SHP77 (cell line): ENCODE measurements around the gene MYOM1.

Source experiments
- DNase-seq, 2 experiments: peaks; one replicate each; lab custom pipeline; 2025; lab: John Stamatoyannopoulos, UW

MYOM1 gene

DNA sequence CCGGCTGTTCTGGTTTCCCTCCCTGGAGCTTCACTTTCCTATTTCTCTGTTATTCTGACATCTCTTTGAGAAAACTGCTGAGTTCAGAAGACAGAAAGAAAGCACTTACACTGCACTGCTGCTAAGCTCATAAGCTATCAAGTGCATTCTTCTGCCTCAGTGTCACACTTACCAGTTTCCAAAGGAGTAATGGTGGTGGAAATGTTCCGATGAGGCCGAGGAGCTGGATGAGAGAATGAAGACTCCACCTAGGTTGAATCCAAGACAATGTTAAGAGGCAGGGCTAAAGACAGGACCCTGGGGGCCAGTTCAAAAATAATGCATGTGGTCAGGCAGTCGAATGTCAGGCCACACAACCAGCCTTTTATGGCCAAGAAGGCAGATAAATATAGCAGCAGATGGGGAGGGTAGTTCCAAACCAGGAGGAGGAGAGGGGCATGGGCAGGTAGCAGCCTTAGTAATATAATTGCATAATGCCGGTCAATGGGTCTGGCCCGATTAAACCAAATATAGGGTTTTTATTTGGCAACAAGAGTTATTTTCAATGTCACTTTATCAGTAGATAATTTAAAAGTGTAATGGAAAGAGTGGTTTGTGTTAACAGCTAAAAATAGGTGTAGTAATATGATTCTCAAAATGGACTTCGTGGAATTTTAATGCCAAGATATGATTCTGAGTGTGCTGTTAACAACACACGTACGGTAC, at the start of gene MYOM1:
MYOM1 (minus strand) TSS at position 338 of the 705 bp plus-strand sequence. CDS start 4,745 bp downstream, outside the sequence.
- DNase-seq: no peak

DNA sequence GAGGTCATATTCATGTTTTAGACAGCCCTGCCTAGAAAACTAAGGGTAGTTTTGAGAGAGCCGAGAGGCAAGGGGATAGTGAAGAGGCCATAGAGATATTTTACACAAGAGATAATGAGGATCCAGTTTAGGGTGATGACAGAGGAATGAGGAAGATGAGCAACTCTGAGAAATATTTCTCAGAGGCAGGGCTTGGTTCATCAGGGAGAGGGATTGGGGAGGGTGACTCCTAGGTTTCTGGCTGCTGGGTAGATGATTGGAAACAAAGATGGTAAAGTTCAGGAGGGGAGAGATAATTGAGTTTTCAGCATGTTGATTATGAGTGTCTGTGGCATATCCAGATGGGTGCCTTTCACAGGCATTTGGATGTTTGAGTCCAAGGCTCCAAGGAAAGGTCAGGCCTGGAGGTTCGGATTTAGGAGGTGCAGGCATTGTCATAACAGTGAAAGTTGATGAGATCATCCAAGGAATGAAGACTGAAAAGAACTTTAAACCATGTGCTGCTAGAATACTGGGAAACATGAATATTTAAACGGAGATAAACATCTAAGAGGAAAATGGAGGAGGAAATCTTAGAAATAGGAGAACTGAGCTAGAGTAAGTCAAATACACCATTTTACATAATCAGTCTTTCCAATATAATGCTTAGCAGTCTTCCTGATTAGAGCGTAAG, 49.6 kb upstream of the MYOM1 start:
- DNase-seq: no peak

DNA sequence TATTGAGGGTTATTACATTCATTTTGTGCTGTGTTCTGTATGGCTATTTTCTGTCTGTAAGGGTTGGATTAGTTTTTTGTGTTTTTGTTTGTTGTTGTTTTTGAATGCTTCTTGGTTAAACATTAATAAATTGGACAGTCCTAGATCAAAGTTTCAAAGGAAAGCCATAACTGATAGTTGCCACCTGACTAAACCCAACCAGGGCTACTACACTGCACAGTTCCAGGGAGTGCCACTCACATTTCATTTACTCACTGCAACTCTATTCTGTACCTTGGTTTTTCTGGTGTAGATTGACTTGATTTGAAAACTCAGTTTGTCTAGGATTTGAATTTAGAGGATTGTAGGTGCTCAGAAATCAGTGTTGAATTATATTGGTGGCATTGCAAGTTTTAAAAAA, 48.5 kb upstream of the MYOM1 start:
- no peak for DNase-seq

DNA sequence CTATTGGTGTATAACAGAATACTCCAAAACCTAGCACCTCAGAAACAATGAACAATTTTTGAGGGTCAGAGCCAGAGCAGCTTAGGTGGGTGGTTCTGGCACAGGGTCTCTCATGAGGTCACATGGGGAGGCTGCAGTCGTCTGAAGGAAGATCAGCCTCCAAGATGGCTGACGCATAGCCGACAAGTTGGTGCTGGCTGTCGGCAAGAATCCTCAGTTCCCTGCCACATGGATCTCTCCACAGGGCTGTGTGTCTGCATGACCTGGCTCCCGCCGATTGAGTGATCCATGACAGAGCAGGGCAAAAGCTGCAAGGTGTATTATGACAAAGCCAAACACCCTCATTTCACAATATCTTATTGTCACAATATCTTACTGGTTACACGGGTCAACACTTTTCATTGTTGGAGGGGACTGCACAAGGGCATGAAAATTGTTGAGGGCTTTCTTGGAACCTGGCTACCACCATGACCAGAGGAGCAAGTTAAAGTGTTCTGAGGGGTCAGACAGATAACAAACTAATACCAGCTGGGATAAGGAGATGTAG, 46.4 kb upstream of the MYOM1 start:
- no peak for DNase-seq

DNA sequence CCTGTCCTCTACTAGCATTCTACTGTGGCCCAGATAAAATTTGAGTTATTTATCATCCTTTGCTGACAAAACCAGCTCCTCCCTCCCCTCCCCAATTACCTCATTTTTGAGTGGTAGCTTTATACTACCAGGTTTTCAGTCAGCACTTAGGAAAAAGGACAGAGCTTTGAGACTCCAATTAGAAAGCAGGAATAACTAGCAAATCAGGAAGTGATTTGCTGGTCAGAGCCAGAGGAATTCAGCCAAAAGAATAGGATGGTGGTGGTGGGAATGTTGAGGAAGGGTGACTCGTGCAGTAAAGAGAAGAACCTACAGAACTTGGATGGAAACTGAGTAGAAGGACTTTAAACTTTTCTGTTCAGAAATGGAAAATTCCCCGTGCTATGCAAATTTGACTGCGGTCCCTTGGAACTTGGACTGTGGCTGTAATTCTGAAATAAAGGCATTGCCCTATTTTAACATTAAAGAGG, 45.8 kb upstream of the MYOM1 start:
- no peak for DNase-seq

DNA sequence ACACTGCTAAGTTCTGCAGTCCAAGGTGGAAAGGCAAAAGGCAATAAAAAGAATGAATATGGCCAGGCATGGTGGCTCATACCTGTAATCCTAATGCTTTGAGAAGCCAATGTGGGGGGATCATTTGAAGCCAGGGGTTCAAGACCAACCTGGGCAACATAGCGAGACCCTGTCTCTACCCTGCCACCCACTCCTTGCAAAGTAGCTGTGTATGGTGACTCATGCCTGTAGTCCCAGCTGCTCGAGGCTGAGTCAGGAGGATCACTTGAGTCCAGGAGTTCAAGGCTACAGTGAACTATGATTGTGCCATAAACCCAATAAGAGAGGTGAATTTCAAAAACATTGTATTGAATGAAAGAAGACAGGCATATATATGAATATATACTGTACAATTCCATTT, 44.6 kb upstream of the MYOM1 start:
- DNase-seq: no peak

DNA sequence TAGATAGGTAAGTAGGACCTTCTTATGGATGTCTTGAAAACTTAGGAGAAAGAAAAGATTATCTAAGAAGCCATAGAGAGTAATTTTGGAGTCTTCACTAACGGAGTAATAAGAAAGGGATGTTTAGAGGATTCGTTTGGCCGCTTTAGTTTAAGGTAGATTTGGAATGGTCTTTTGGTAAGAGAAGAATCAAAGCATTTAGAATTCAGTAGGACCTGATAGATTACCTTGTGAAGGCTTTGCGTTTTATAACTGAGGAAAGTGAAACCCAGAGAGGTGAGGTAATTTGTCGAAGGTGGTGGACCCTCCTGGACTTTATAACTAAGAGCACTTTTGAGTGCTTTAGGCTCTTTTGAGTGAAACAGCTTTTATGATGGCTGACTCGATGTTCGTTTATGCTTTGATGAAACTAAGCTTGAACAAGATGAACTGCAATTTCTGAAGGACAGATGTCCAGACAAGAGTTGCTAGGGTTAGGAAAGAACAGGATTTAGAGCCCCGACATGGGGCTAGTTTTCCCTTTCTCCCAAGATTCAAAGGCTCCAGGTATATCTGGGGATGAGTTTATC, 43.4 kb upstream of the MYOM1 start:
- no peak for DNase-seq

DNA sequence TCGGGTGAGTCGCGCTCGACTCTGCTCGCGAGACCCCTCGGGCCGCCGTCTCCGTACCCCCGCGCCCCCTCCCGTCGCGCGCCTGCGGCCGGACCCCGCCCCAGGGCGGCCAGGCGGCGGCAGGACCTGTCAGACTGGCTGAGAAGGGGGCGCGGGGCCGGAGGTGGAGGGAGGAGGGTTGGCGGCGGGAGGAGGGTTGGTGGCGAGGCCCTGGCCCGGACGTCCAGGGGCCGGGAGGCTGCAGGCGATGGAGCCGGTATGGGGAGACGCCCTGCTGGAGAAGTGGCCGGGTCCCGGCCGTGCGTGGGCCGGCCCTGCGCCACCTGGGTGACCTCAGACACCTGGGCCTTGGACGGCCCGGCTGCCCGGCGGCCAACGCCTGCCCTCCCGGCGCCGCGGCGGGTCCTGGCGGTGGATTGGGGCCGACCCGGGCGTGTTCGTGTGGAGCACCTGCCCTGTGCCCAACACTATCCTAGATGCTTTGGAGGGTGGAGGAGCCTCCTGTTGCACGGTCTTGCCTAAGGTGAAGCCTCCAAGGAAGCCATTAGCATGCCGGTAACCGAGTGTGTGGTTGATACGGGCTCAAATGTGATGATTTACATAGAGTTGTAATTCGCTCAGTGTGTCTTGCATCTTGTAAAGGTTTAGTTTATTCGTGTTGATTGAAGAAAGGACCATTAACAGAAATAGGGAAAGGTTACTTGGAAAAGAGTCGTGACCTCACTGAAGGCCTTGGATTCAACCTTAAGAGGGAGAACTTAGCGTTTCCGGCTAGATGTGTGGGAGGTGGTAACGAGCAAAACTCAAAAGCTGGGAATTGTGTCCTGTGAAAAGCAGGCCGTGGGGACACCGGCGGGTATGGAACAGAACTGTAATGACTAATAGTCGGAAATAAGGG, 42.7 kb upstream of the MYOM1 start:
- DNase-seq: no peak

DNA sequence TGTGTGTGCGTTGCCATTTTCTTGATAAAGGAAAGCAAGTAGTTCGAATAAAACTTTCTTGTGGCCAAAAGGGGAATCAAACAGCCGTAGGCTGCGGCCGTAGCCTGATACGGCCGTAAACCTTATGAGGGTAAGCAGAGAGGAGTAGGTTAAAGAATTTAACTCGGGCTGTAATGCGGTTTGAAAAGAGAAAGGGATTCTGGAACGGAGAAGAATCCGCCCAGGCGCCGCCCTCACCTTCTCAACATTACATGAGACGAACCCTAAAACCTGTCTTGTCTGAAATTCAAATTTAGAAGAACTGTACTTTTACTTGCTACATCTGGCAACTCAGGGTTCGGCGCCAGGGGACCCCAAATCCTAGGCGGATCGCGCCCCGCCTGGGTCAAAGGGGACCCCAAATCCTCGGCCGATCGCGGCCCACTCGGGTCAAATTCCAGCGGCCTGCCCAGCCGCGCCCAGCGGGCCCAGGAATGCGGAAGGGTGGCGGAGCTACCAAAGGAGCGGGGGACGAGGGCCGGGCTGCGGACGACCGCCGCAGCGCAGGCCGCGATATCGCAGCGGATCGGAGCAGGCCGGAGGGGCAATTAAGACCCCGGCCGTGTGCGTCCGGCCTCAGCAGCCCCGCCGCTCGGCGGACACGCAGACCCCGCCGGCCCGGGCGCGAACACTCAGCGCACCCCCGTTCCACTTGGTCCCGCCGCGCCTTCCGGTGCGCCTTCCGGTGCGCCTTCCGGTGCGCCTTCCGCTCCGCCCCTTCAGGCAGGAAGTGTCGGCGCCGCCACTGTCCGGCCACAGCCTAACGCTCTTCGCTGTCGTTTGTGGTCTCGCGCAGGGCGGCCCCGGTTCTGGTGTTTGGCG, 41.8 kb upstream of the MYOM1 start, which contains the start of gene MYL12B:
MYL12B (plus strand) TSS at position 761 of the 861 bp plus-strand sequence. CDS start 10,766 bp downstream, outside the sequence.
- DNase-seq: peak; percentile 48 to 67

DNA sequence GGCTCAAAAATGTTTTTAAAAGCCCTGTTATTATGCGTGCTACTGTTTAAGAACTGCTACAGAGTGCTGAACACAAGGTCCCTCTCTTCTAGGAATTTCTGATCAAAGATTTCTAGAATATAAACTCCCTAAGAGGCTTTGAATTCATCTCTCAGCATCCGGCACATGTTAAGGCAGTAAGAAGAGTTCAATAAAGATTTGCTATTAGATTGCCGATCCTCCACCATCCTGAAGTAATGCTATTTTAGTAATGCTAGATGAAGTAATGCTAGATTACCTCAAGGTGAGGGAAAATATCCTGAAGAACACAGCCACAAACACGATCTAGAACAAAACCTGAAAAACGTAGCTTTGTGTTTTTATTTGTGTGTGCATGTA, 41.2 kb upstream of the MYOM1 start:
- DNase-seq: no peak

DNA sequence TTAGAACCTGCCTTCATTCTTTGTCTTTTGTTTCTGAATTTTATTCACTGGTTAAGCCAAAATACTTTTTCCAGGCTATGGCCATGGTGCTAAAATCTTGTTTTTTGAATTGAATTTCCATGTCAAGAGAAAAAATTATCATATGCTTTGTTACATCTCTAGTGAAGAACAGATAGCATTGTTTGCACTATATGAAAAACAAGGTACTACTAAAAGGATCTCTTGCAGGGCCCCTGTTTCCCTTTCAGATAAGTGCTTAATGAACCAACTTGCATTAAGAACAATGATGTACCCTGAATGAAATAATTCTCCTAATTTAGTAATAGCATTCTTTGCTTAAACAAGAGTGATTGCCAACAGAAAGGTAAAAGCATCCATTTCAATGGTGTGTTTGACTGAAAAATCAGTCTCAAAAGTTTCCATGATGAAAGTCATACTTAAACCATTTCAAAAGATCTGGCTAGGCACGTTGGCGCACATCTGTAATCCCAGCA, 37.9 kb upstream of the MYOM1 start:
- no peak for DNase-seq

DNA sequence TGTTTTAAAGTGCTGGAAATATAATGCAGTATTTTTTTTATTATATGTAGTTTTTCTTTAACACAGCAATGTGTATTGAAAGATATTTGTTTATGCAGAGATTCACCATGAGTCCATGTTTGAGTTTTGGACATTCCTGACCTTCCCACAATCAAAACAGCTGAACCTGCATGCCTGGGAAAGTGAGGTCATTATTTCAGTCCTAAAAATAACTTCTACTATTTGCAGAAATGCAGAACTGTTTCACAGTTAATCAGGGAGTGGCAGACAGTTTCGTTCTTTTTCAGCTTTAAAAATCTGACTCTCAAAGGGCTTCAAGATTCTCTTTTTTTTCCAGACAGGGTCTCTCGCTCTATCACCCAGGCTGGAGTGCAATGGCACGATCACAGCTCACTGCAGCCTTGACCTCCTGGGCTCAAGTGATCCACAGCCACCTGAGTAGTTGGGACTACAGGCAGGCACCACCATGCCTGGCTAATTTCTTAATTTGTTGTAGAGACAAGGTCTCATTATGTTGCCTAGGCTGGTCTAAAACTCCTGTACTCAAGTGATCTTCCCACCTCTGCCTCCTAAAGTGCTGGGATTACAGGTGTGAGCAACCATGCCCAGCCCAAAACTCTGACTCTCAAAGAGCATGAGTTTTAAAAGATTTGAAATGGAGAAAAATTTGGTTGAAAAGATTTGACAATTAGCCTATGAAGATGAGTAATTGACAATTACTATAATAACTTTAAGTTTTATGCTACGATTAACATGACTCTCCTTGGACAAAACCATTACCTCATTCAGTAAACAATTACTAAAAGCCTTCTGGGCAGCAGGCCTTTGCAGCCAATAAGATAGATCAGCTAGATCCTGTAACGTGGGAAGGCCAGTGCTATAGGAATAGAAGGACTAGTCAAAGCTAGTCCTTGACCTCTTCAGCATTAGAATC, 37.2 kb upstream of the MYOM1 start:
- DNase-seq: no peak

DNA sequence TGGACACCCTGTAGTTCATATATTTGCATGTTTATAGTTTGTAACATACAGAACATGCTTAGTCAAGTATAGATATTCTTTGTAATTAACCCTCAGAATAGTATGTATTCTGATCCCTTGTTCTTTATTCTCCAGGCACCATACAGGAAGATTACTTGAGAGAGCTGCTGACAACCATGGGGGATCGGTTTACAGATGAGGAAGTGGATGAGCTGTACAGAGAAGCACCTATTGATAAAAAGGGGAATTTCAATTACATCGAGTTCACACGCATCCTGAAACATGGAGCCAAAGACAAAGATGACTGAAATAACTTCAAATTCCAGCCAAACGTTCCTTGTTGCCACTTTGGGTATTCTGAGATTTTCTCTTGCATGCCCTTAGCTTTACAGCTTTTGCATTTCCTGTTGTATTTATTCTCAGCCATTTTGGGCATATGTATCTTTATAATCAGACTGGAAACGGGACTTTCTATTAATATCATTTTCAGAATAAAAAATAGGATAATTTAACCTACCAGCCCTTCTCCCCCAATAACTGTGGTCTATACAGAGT, 35.9 kb upstream of the MYOM1 start:
- DNase-seq: no peak

DNA sequence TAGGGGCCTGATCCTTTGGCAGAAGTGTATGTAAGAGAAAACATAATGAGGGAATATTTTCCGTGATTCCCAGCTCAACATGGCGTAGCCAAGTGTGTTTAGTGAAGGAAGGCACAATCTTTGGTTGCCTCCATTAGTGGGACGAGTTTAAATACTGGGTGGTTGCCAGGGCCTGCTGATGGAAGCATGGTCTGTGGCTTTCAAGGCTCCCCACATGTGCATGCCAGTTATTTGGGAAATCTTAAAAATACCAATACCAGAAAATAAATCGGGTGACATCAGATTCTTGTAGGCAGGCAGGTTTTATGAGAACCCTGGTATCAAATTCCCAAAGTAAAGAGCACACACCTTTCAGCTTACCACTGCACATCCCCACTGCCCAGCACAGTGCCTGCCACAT, 35.0 kb upstream of the MYOM1 start:
- DNase-seq: no peak

DNA sequence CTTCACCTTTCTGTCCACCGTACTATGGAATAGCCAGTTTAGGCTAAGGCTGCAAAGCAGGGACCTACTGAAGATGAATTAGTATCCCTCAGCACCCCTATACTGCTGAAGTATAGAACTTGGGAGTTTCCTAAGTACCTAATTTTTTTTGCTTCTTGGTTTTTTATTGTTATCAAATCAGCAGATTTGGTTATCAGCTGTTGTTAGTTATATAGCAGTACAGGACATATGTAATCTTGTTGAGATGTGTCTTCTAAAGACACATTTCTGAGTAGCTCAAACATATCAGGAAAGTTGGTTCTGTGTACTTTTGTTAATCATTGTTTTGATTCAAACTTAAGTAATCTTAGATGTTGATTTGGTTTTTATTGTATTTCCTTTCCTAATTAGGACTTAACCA, 33.1 kb upstream of the MYOM1 start:
- DNase-seq: no peak

DNA sequence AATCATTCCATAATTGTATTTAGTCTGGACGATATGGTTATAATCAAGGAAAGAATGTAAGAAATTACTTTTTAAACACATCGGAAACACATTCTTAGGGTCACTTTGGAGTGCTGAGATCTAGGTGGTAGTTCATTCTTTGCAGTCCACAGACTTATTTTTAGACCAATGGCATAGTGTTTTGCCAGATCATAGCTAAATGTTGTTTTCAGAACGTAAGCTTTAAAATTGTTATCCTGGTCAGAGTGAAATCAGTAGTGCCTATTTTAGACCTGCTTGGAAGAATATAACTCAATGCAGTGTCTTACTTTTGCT, 32.2 kb upstream of the MYOM1 start:
- DNase-seq: no peak

DNA sequence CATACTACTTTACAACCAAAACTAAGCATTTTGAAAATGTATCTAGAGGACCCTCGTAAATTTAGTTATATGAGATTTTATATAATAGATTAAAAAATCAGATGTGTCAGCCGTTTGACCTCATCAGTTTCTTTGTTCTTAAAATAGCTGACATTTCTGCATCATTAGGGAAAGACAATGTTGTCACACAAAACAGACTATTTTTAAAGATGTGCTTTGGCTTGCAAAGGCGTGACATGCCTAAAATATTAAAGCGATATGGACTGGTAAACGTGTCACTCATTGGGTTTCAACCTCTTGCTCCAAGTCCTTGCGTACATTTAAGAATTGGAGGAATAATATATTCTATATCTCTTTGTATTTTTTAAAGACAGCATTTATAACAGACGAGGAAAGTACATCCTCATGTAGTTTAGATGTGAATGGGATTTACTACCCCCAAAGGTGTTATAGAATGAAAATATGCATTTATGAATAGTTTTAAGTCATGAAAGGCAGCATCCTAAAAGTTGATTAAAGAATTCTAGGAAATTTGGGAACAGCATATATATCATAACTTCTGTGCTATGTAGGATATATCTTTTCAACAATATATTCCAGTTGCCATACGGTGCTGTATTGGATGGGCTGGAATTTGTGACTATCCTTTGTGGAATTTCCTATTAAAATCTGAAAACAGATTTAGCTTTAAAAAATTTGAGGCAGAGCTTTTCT, 31.6 kb upstream of the MYOM1 start:
- DNase-seq: no peak

DNA sequence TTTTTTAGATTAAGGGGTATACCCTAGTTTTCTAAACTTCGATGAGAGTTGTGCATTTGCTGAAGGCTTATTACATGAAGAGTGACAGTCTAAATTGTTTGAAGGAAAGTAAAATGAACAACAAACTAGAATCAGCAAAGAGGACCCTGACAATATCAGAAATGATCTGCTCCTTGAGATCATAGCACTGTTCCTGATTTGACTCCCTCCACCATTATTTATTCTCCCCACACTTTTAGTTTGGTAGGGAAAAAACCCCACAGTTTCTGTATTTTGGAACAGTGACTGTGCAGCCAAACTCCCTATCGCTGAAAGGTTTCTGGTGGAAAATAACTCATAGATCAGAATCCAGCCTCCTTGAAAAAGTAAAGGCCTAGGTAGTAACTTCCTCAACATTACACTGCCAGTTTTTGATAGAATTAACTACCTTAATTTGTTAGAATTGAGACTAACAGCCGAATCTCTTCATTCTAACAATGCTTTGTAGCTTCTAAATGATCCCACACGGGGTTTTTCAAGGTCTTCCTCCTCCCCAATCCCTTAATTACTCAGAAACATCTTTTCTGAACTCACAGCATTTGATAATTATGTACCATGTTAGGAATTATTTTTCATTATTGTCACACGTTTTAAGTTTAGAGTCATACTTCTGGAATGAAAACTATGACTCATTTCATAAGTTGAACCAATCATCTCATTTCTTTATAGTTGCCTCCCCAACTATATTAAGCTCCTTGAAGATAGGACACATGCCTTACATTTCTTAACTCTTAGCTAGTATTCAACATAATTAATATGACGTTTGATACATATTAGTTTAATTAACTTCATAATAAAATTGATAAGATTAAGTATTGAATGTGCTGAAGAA, 30.7 kb upstream of the MYOM1 start:
- no peak for DNase-seq
